Kidney epithelial cell (primary cell): ENCODE data around the gene ARAP2. TPM values are rescaled to one million over a fixed set of nuclear protein-coding genes. Genes with fewer than 3 reads are reported as not detected.

Source experiments
- DNase-seq: peaks from one replicate; pipeline ENCODE4 v3.0.0-alpha.2; 2010; ENCODE audit warnings: low read depth
- H3K27me3 ChIP-seq: 2 replicates; pipeline ENCODE4 v1.6.0; 2011; ENCODE audit warnings: low read length; ENCODE audit not compliant: control insufficient read depth, insufficient read depth
- H3K36me3 ChIP-seq: 2 replicates; pipeline ENCODE4 v1.5.1; 2011; ENCODE audit warnings: low read length; ENCODE audit not compliant: control insufficient read depth, insufficient read depth
- H3K4me3 ChIP-seq: 2 replicates; pipeline ENCODE4 v1.5.1; 2011; ENCODE audit warnings: low read depth, mild to moderate bottlenecking, control low read depth, low read length
- total RNA-seq: library from RNA; depleted of rRNA; stranded (reverse); fragments of >200 nt; gene quantifications from 2 replicates; pipeline ENCODE4 v1.2.3, GENCODE V29; 2015
- TF ChIP-seq, protein P1 (sequence below): IDR thresholded peaks from 2 replicates; pipeline ENCODE4 v1.5.1; 2011; ENCODE audit warnings: mild to moderate bottlenecking, moderate library complexity, low read length, control low read depth, inconsistent platforms; ENCODE audit not compliant: insufficient read depth, poor library complexity, severe bottlenecking

ARAP2 gene
- total RNA-seq, 1 donor from 2014 or later, result 14.4 TPM

DNA sequence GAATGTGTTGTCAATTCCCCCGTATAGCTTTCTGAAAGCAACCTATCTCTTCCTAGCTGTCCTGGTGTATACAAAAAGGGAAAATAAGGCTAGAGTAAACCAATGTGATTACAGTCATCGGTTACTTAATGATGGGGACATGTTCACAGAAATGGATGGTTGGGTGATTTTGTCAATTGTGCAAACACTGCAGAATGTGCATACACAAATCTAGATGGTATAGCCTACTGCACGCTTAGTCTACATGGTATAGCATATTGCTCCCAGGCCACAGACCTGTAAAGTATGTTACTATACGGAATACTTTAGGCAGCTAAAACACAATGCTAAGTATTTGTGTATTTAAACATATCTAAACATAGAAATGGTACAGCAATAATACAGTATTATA lies 42.2 kb upstream of the ARAP2 start:
- H3K4me3 ChIP-seq, result no peak overlapping the region
- TF ChIP-seq, protein P1, sequence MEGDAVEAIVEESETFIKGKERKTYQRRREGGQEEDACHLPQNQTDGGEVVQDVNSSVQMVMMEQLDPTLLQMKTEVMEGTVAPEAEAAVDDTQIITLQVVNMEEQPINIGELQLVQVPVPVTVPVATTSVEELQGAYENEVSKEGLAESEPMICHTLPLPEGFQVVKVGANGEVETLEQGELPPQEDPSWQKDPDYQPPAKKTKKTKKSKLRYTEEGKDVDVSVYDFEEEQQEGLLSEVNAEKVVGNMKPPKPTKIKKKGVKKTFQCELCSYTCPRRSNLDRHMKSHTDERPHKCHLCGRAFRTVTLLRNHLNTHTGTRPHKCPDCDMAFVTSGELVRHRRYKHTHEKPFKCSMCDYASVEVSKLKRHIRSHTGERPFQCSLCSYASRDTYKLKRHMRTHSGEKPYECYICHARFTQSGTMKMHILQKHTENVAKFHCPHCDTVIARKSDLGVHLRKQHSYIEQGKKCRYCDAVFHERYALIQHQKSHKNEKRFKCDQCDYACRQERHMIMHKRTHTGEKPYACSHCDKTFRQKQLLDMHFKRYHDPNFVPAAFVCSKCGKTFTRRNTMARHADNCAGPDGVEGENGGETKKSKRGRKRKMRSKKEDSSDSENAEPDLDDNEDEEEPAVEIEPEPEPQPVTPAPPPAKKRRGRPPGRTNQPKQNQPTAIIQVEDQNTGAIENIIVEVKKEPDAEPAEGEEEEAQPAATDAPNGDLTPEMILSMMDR, result no peak
- H3K27me3 ChIP-seq, result no peaks in the 10 kb centered on the region
- DNase-seq, result no peak
- no peaks in the 10 kb centered on the region for H3K36me3 ChIP-seq

GRCh38 chr4:36285784-36286480 lies 41.6 kb upstream of the ARAP2 start:
- Histone ChIP-seq H3K4me3 (no peak overlapping the region), H3K27me3 (no peaks in the 10 kb centered on the region), H3K36me3 (no peaks in the 10 kb centered on the region)
- peak; percentile 41 for DNase-seq
- TF ChIP-seq, protein P1, result no peak

GRCh38 chr4:36283912-36284465 lies 39.7 kb upstream of the ARAP2 start:
- Histone ChIP-seq H3K4me3 (no peak overlapping the region), H3K27me3 (no peaks in the 10 kb centered on the region), H3K36me3 (no peaks in the 10 kb centered on the region)
- DNase-seq, result no peak
- TF ChIP-seq, protein P1, result no peak

DNA sequence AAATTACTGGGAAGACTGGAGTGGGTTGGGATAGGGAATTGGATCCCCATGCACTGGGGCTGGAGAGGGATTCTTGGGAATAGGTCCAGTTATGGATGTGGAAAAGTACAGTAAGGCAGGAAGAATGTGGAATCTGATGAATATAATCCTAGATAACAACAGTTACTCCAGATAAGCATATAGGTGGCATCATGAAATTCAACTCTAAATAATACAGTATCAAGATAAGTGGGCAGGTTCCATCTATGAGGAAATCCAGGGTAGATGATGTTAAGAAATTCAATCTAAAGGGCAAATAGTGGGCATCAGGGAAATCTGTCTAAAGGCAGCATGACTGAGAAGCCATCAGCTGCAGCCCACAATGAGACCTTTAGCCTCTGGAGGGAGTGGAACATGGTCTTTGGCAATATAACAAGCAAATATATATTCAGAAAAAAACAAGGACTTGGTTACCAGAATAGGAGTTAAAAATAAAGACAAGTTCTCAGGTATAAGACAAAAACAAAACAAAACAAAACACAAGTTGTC lies 38.3 kb upstream of the ARAP2 start:
- TF ChIP-seq, protein P1, result no peak
- no peaks in the 10 kb centered on the region for H3K36me3 ChIP-seq
- no peak for DNase-seq
- H3K4me3 ChIP-seq, result no peak overlapping the region
- no peaks in the 10 kb centered on the region for H3K27me3 ChIP-seq

DNA sequence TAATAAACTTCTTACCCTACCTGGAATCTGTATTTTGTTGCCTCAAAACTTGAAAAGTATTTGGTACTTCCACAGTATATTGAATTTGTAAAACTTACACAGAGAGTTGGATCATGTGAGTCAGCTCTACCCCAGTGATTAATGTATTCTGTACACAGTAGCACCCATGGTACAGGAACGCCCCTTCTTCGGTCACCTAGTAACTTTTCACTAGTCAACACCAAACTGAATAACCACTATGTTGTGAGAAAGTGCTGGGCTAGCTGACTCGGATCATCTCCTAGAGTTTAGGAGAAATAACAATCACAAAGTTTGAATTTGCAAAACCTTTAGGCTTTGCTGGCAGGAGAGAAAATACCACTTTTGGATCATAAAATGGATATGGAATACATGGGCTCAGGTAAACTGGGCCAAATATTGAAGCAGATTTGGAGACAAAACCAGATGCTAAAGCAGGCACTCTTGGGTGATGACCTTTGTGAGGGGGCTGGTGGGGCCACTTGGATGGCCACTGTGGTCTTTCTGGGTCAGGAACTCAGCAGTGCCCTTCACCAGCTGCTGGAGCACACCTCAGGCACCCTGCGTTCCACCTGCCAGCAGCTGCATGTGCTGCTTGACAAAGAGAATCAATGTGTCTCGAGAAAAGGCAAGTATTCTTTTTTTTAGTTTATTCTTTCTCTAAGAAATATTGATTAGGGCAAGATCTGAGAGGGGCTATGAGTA lies 37.2 kb upstream of the ARAP2 start, which contains the start of gene DTHD1:
Gene DTHD1 (plus strand): TSS at position 233 of the 723 bp plus-strand sequence. CDS start 143 bp downstream, at position 376.
- H3K36me3 ChIP-seq, result no peaks in the 10 kb centered on the region
- TF ChIP-seq, protein P1, result no peak
- DNase-seq, result no peak
- H3K4me3 ChIP-seq, result no peak within 1 kb of the TSS
- no peaks in the 10 kb centered on the region for H3K27me3 ChIP-seq
